HCT116 (cell line): ENCODE measurements around the gene CASZ1.

ENCODE experiments used
- CEBPB ChIP-seq: IDR thresholded peaks from 2 replicates; pipeline ENCODE4 v1.6.1; 2012; ENCODE audit warnings: low read depth
- CTCF ChIP-seq, 3 experiments: fragments of 200-600 bp in 1 of 3; sonication (generic) in 1 of 3; IDR thresholded peaks in 2 of 3; conservative IDR thresholded peaks in 1 of 3; 2 replicates each; pipeline ENCODE4 v1.5.1; 2012 to 2017; ENCODE audit warnings: low read depth in 2 of 3, low read length in 2 of 3, antibody characterized with exemption in 1 of 3, borderline replicate concordance in 1 of 3, control low read depth in 1 of 3, mild to moderate bottlenecking in 1 of 3, mixed read lengths in 1 of 3, mixed run types in 1 of 3, moderate library complexity in 1 of 3; ENCODE audit not compliant: insufficient read depth in 1 of 3
- EZH2 ChIP-seq: fragments of 200-600 bp; sonication (generic); IDR thresholded peaks from 2 replicates; pipeline ENCODE4 v1.6.1; 2017; ENCODE audit warnings: antibody characterized with exemption, mixed run types
- POLR2A ChIP-seq: IDR thresholded peaks from 2 replicates; pipeline ENCODE4 v1.7.0; 2011; ENCODE audit warnings: borderline replicate concordance; ENCODE audit not compliant: insufficient read depth, insufficient read length; ENCODE audit errors: extremely low read depth
- REST ChIP-seq: IDR thresholded peaks from 2 replicates; pipeline ENCODE4 v1.6.1; 2012; ENCODE audit warnings: low read depth

- TF ChIP-seq POLR2A (no peak), CTCF (IDR thresholded peaks at IDR 0.05 in 2 of 3, conservative IDR thresholded peaks at IDR 0.05 in 1 of 3; ENCODE audit: borderline replicate concordance in 1 of 3, insufficient read depth in 1 of 3, low read depth in 2 of 3, low read length in 2 of 3) (no peak), CEBPB (no peak), REST (no peak), EZH2 (no peak)
These were observed 62.7 kb downstream of the CASZ1 start for GRCh38 chr1:10733474-10734366.
